Naive thymus-derived CD8-positive, alpha-beta T cell (primary cell): Measurements from ENCODE around the gene PHYKPL. TPM values are rescaled to one million over a fixed set of nuclear protein-coding genes. Genes with fewer than 3 reads are reported as not detected.
"Not testable (repeated sequence)": the region's sequence is repeated elsewhere in the genome, so short reads cannot be mapped to it uniquely, and the experiment has no call there.

Experiments used
- ATAC-seq, 2 donors: fragments of 150-1000 bp; cut with Tn5 transposase in 1 of 2; sonication (Bioruptor Pico), chemical (Tn5 transposase) in 1 of 2; 1 replicate in 1 of 2; 2 replicates in 1 of 2; pipeline ENCODE4 v1.10.0; 2021; ENCODE audit warnings: mild to moderate bottlenecking in 2 of 2, moderate library complexity in 2 of 2
- POLR2A ChIA-PET: fragments of 350-600 bp; sonication (Branson Sonifier 250); formaldehyde crosslinking; loops from one replicate; lab custom pipeline; 2021; ENCODE audit warnings: antibody characterized with exemption; lab: Charles Lee
- DNase-seq, 10 donors: peaks; one replicate each; pipeline versions ENCODE4 v3.0.0 to v3.0.0-alpha.2; 2020 to 2022
- H3K27ac Mint-ChIP-seq, 10 donors: one replicate each; pipeline ENCODE4 v1.8.0; 2020 to 2022; ENCODE audit warnings: mild to moderate bottlenecking in 10 of 10, mixed read lengths in 10 of 10, moderate library complexity in 4 of 10, inconsistent platforms in 1 of 10
- H3K27me3 Mint-ChIP-seq, 5 donors: one replicate each; pipeline ENCODE4 v1.8.0; 2021 to 2022; ENCODE audit warnings: mixed read lengths in 5 of 5
- H3K36me3 Mint-ChIP-seq, 3 donors: one replicate each; pipeline ENCODE4 v1.8.0; 2020 to 2022; ENCODE audit warnings: mixed read lengths in 3 of 3, mild to moderate bottlenecking in 2 of 3, inconsistent platforms in 1 of 3
- H3K4me1 Mint-ChIP-seq, 4 donors: one replicate each; pipeline ENCODE4 v1.8.0; 2021 to 2022; ENCODE audit warnings: mixed read lengths in 4 of 4
- H3K4me3 Mint-ChIP-seq, 10 donors: one replicate each; pipeline ENCODE4 v1.8.0; 2020 to 2022; ENCODE audit warnings: mild to moderate bottlenecking in 10 of 10, mixed read lengths in 10 of 10, moderate library complexity in 6 of 10, inconsistent platforms in 1 of 10
- H3K9me3 Mint-ChIP-seq, 9 donors: one replicate each; pipeline ENCODE4 v1.8.0; 2020 to 2022; ENCODE audit warnings: mixed read lengths in 9 of 9, mild to moderate bottlenecking in 3 of 9, inconsistent platforms in 1 of 9, moderate library complexity in 1 of 9
- polyA plus RNA-seq, 3 donors: library from polyadenylated mRNA; unstranded; fragments of 300-500 nt; fragmentation: Illumina TruSeq; gene quantifications; one replicate each; pipeline ENCODE4 v1.2.3, GENCODE V29; 2021
- total RNA-seq, 8 experiments: library from RNA in 2 of 8; stranded (reverse) in 2 of 8; gene quantifications; one replicate each; pipeline ENCODE4 v1.2.3 and lab custom pipeline; 2021 to 2026

Gene PHYKPL
- total and polyA plus RNA-seq, 5 experiments from 2014 or later = 41.1 to 229 (median 51.8) TPM

- peak overlapping the region in 3 of 10 donors; percentile 41 to 58 (median 43) for H3K27ac Mint-ChIP-seq
- POLR2A ChIA-PET = interaction anchor here (0.5 kb wide), 1 partner anchor 9 kb away, joined by 4 read pairs; no protein-coding TSS in a partner anchor
Measured at GRCh38 chr5:178259623-178260536, 27.3 kb upstream of the PHYKPL start.

GRCh38 chr5:178257650-178258049, 25.0 kb upstream of the PHYKPL start:
- DNase-seq = no peak
- POLR2A ChIA-PET = no interaction called here
- Mint-ChIP-seq H3K27ac (no peak overlapping the region), H3K9me3 (no peaks in the 10 kb centered on the region), H3K27me3 (no peaks in the 10 kb centered on the region), H3K4me1 (peaks cover 2 to 11% (median 4%) of the 10 kb centered on the region in 4 donors), H3K36me3 (no peaks in the 10 kb centered on the region), H3K4me3 (no peak overlapping the region)
- ATAC-seq = no peak

More at GRCh38 chr5:178259623-178260536, 27.3 kb upstream of the PHYKPL start:
- Mint-ChIP-seq H3K9me3 (peaks cover 0 to 3% (median 0%) of the 10 kb centered on the region in 9 donors), H3K4me1 (peaks cover 0 to 6% (median 2%) of the 10 kb centered on the region in 4 donors), H3K27me3 (no peaks in the 10 kb centered on the region), H3K4me3 (no peak overlapping the region), H3K36me3 (no peaks in the 10 kb centered on the region)
- ATAC-seq (no peak), DNase-seq (no peak)

- ATAC-seq (no peak), DNase-seq (no peak)
- Mint-ChIP-seq H3K9me3 (no peaks in the 10 kb centered on the region), H3K27ac (no peak overlapping the region), H3K4me3 (no peak overlapping the region), H3K4me1 (peaks cover 2 to 13% (median 7%) of the 10 kb centered on the region in 4 donors), H3K27me3 (no peaks in the 10 kb centered on the region), H3K36me3 (no peaks in the 10 kb centered on the region)
- POLR2A ChIA-PET = no interaction called here
Measured at GRCh38 chr5:178256746-178257145, 24.1 kb upstream of the PHYKPL start.

GRCh38 chr5:178253632-178254031, 21.0 kb upstream of the PHYKPL start:
- DNase-seq, H3K27me3 Mint-ChIP-seq, H3K36me3 Mint-ChIP-seq, H3K4me3 Mint-ChIP-seq, H3K9me3 Mint-ChIP-seq, ATAC-seq: not testable (repeated sequence)
- POLR2A ChIA-PET = interaction anchor here (1.7 kb wide), 1 partner anchor 16 kb away, joined by 4 read pairs; no protein-coding TSS in a partner anchor
- Mint-ChIP-seq H3K4me1 (peaks cover 10 to 33% (median 26%) of the 10 kb centered on the region in 4 donors), H3K27ac (peak overlapping the region in 1 of 10 donors; percentile 4)

GRCh38 chr5:178252258-178252657, 19.7 kb upstream of the PHYKPL start:
- H3K4me1 Mint-ChIP-seq = peaks cover 14 to 45% (median 35%) of the 10 kb centered on the region in 4 donors
- H3K9me3 Mint-ChIP-seq = peaks cover 0 to 2% (median 0%) of the 10 kb centered on the region in 9 donors
- H3K4me3 Mint-ChIP-seq = no peak overlapping the region
- POLR2A ChIA-PET = interaction anchor here (1.2 to 1.7 kb wide), 2 partner anchors 15 to 18 kb away, joined by 3 to 4 read pairs; no protein-coding TSS in a partner anchor
- H3K27ac Mint-ChIP-seq = peak overlapping the region in 1 of 10 donors; percentile 48
- ATAC-seq = no peak
- H3K36me3 Mint-ChIP-seq = peaks cover 0 to 2% (median 0%) of the 10 kb centered on the region in 3 donors
- H3K27me3 Mint-ChIP-seq = peaks cover 0 to 1% (median 0%) of the 10 kb centered on the region in 5 donors
- DNase-seq = no peak

GRCh38 chr5:178250263-178250662, 17.7 kb upstream of the PHYKPL start:
- Mint-ChIP-seq H3K4me3 (peak overlapping the region in 5 of 10 donors; percentile 4 to 75 (median 52)), H3K27me3 (peaks cover 0 to 1% (median 0%) of the 10 kb centered on the region in 5 donors), H3K27ac (peak overlapping the region; percentile 19 to 99 (median 70)), H3K9me3 (peaks cover 0 to 2% (median 0%) of the 10 kb centered on the region in 9 donors), H3K4me1 (peaks cover 17 to 50% (median 44%) of the 10 kb centered on the region in 4 donors), H3K36me3 (peaks cover 0 to 2% (median 0%) of the 10 kb centered on the region in 3 donors)
- DNase-seq (no peak), ATAC-seq (no peak)
- POLR2A ChIA-PET = interaction anchor here (0.6 to 1.4 kb wide), 5 partner anchors 9 to 46 kb away, joined by 3 to 12 read pairs (median 5); partner anchors contain the start of gene PHYKPL

- peak in 8 of 10 donors; percentile 32 to 81 (median 62) for DNase-seq
- Mint-ChIP-seq H3K4me3 (peak overlapping the region; percentile 49 to 81 (median 68)), H3K4me1 (peaks cover 17 to 50% (median 45%) of the 10 kb centered on the region in 4 donors), H3K27me3 (peaks cover 0 to 1% (median 0%) of the 10 kb centered on the region in 5 donors), H3K27ac (peak overlapping the region; percentile 83 to 99 (median 90)), H3K36me3 (peaks cover 0 to 2% (median 0%) of the 10 kb centered on the region in 3 donors), H3K9me3 (peaks cover 0 to 2% (median 0%) of the 10 kb centered on the region in 9 donors)
- POLR2A ChIA-PET = interaction anchor here (0.6 to 1.9 kb wide), 5 partner anchors 9 to 45 kb away, joined by 3 to 5 read pairs (median 5); partner anchors contain the start of gene PHYKPL
- ATAC-seq = peak; percentile 90 to 91
Measured at GRCh38 chr5:178249191-178249989, 16.8 kb upstream of the PHYKPL start.

GRCh38 chr5:178248750-178249149, 16.1 kb upstream of the PHYKPL start:
- Mint-ChIP-seq H3K27me3 (peaks cover 0 to 1% (median 0%) of the 10 kb centered on the region in 5 donors), H3K27ac (peak overlapping the region in 5 of 10 donors; percentile 83 to 99 (median 92)), H3K4me3 (peak overlapping the region in 5 of 10 donors; percentile 59 to 81 (median 75)), H3K4me1 (peaks cover 17 to 55% (median 48%) of the 10 kb centered on the region in 4 donors), H3K9me3 (peaks cover 0 to 2% (median 0%) of the 10 kb centered on the region in 9 donors), H3K36me3 (peaks cover 0 to 2% (median 0%) of the 10 kb centered on the region in 3 donors)
- ATAC-seq (no peak), DNase-seq (no peak)
- POLR2A ChIA-PET = interaction anchor here (0.8 to 1.9 kb wide), 2 partner anchors 10 to 14 kb away, joined by 4 to 5 read pairs; no protein-coding TSS in a partner anchor

- peaks cover 0 to 2% (median 0%) of the 10 kb centered on the region in 3 donors for H3K36me3 Mint-ChIP-seq
- POLR2A ChIA-PET = interaction anchor here (0.7 to 1.9 kb wide), 2 partner anchors 13 to 587 kb away, joined by 3 to 5 read pairs; no protein-coding TSS in a partner anchor
- DNase-seq = peak in 7 of 10 donors; percentile 22 to 72 (median 34)
- ATAC-seq = peak; percentile 56 to 57
- H3K9me3 Mint-ChIP-seq = peaks cover 0 to 2% (median 0%) of the 10 kb centered on the region in 9 donors
- H3K27me3 Mint-ChIP-seq = peaks cover 0 to 1% (median 0%) of the 10 kb centered on the region in 5 donors
- H3K4me1 Mint-ChIP-seq = peaks cover 17 to 56% (median 50%) of the 10 kb centered on the region in 4 donors
- H3K4me3 Mint-ChIP-seq = peak overlapping the region in 5 of 10 donors; percentile 24 to 64 (median 54)
- H3K27ac Mint-ChIP-seq = peak overlapping the region in 6 of 10 donors; percentile 10 to 99 (median 42)
Measured at GRCh38 chr5:178247481-178248456, 15.2 kb upstream of the PHYKPL start.

GRCh38 chr5:178246624-178247279, 14.2 kb upstream of the PHYKPL start:
- peak overlapping the region in 2 of 10 donors; percentile 9 to 19 for H3K4me3 Mint-ChIP-seq
- ATAC-seq (no peak), DNase-seq (no peak)
- H3K9me3 Mint-ChIP-seq = peaks cover 0 to 2% (median 0%) of the 10 kb centered on the region in 9 donors
- peak overlapping the region in 3 of 10 donors; percentile 9 to 67 (median 55) for H3K27ac Mint-ChIP-seq
- H3K4me1 Mint-ChIP-seq = peaks cover 19 to 61% (median 54%) of the 10 kb centered on the region in 4 donors
- peaks cover 0 to 2% (median 0%) of the 10 kb centered on the region in 3 donors for H3K36me3 Mint-ChIP-seq
- H3K27me3 Mint-ChIP-seq = peaks cover 0 to 1% (median 0%) of the 10 kb centered on the region in 5 donors
- POLR2A ChIA-PET = interaction anchor here (0.8 kb wide), 2 partner anchors 12 to 42 kb away, joined by 3 read pairs; partner anchors contain the start of gene HNRNPAB
